ENCODE data around the gene RAB28. TPM values are rescaled to one million over a fixed set of nuclear protein-coding genes. Genes with fewer than 3 reads are reported as not detected.
A peak's percentile ranks its signal among the peaks of the same experiment; 100 is the strongest.

Gene RAB28
- 7.6 and 11.9 TPM in 2 replicates for total RNA-seq

- DNase-seq (ENCODE audit: low read depth in 2 of 2): peak; percentile 95 to 96
Observed at GRCh38 chr4:13484122-13484748, at the start of gene RAB28. TSS of gene RAB28 (minus strand) at chr4:13484340.

- DNase-seq (ENCODE audit: low read depth in 2 of 2): no peak
Observed at GRCh38 chr4:13531625-13531998, 47.5 kb upstream of the RAB28 start.

- no peak for DNase-seq (ENCODE audit: low read depth in 2 of 2)
Observed at GRCh38 chr4:13530823-13531624, 46.9 kb upstream of the RAB28 start.

- no peak for DNase-seq (ENCODE audit: low read depth in 2 of 2)
Observed at GRCh38 chr4:13529128-13529919, 45.2 kb upstream of the RAB28 start.

GRCh38 chr4:13528821-13529127, 44.6 kb upstream of the RAB28 start:
- DNase-seq (ENCODE audit: low read depth in 2 of 2): no peak

- DNase-seq (ENCODE audit: low read depth in 2 of 2): no peak
Observed at GRCh38 chr4:13527981-13528820, 44.1 kb upstream of the RAB28 start.

GRCh38 chr4:13527192-13527980, 43.2 kb upstream of the RAB28 start:
- no peak for DNase-seq (ENCODE audit: low read depth in 2 of 2)

- DNase-seq (ENCODE audit: low read depth in 2 of 2): no peak
Observed at GRCh38 chr4:13526658-13527057, 42.5 kb upstream of the RAB28 start.

GRCh38 chr4:13525606-13526281, 41.6 kb upstream of the RAB28 start:
- DNase-seq (ENCODE audit: low read depth in 2 of 2): no peak

- DNase-seq (ENCODE audit: low read depth in 2 of 2): no peak
Observed at GRCh38 chr4:13524504-13525243, 40.5 kb upstream of the RAB28 start.

- DNase-seq (ENCODE audit: low read depth in 2 of 2): no peak
Observed at GRCh38 chr4:13523591-13524503, 39.7 kb upstream of the RAB28 start.

GRCh38 chr4:13523105-13523477, 39.0 kb upstream of the RAB28 start:
- DNase-seq (ENCODE audit: low read depth in 2 of 2): no peak

GRCh38 chr4:13522282-13523104, 38.4 kb upstream of the RAB28 start:
- no peak for DNase-seq (ENCODE audit: low read depth in 2 of 2)

- no peak for DNase-seq (ENCODE audit: low read depth in 2 of 2)
Observed at GRCh38 chr4:13521047-13521446, 36.9 kb upstream of the RAB28 start.

- no peak for DNase-seq (ENCODE audit: low read depth in 2 of 2)
Observed at GRCh38 chr4:13516315-13516860, 32.2 kb upstream of the RAB28 start.

GRCh38 chr4:13515268-13515667, 31.1 kb upstream of the RAB28 start:
- DNase-seq (ENCODE audit: low read depth in 2 of 2): no peak

GRCh38 chr4:13514722-13515121, 30.6 kb upstream of the RAB28 start:
- DNase-seq (ENCODE audit: low read depth in 2 of 2): no peak

Data from lung microvascular endothelial cell (primary cell).